ENCODE data around the gene MED13L. TPM values are rescaled to one million over a fixed set of nuclear protein-coding genes. Genes with fewer than 3 reads are reported as not detected.

MED13L gene
- total RNA-seq, 1 donor from 2014 or later: 97.7 TPM

GRCh38 chr12:116087399-116087798, 190.1 kb downstream of the MED13L start:
- H3K9me3 Mint-ChIP-seq: no peaks in the 10 kb centered on the region
- no peak overlapping the region for H3K4me3 Mint-ChIP-seq
- no peak overlapping the region for H3K27ac Mint-ChIP-seq
- peaks cover 26% of the 10 kb centered on the region for H3K36me3 Mint-ChIP-seq
- DNase-seq (ENCODE audit: extremely low spot score, unreplicated experiment): no peak
- peaks cover 22% of the 10 kb centered on the region for H3K4me1 Mint-ChIP-seq (ENCODE audit: unreplicated experiment)
- TF ChIP-seq CTCF (conservative IDR thresholded peaks at IDR 0.05): no peak
- H3K27me3 Mint-ChIP-seq: no peaks in the 10 kb centered on the region

DNA sequence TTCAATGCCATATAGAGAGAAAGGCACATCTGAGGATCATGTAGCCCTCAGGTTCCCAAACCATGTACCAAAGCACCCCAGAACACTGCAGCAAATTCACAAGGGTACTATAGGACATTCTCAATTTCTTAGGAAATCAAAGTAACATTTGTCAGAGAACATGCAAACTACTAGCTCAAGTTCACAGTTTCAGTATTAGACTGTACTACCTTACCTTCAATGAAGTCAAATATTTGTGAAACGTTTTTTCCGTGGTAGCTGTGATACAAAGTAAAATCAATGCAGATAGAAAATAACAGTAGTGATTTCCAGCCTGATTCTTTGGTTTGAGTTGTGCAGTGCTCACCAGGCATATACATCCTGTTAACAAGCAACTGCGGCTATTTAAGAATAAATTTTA, 197.1 kb downstream of the MED13L start:
- no peak for DNase-seq (ENCODE audit: extremely low spot score, unreplicated experiment)
- H3K36me3 Mint-ChIP-seq: peaks cover 4% of the 10 kb centered on the region
- H3K4me1 Mint-ChIP-seq (ENCODE audit: unreplicated experiment): peaks cover 7% of the 10 kb centered on the region
- H3K4me3 Mint-ChIP-seq: no peak overlapping the region
- no peaks in the 10 kb centered on the region for H3K9me3 Mint-ChIP-seq
- no peaks in the 10 kb centered on the region for H3K27me3 Mint-ChIP-seq
- no peak for TF ChIP-seq CTCF (conservative IDR thresholded peaks at IDR 0.05)
- H3K27ac Mint-ChIP-seq: no peak overlapping the region

DNA sequence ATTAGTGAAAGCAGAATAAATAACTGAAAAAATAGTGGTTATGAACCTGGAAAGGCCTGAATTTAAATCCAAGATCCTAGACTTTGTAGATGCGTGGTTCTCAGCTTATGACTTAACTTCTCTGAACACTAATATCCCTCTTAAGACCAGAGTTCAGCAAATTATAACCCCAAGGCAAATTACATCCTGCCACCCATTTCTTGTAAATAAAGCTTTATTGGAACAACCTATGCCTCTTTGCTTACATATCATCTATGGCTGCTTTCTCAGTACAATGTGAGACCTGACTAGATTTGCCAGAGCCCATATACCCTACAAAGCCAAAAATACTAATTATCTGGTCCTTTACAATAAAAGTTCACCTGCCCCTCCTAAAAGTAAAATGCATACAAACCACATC, 199.1 kb downstream of the MED13L start:
- no peak for DNase-seq (ENCODE audit: extremely low spot score, unreplicated experiment)
- H3K36me3 Mint-ChIP-seq: no peaks in the 10 kb centered on the region
- TF ChIP-seq CTCF (conservative IDR thresholded peaks at IDR 0.05): no peak
- no peak overlapping the region for H3K27ac Mint-ChIP-seq
- no peaks in the 10 kb centered on the region for H3K27me3 Mint-ChIP-seq
- H3K9me3 Mint-ChIP-seq: no peaks in the 10 kb centered on the region
- no peak overlapping the region for H3K4me3 Mint-ChIP-seq
- peaks cover 18% of the 10 kb centered on the region for H3K4me1 Mint-ChIP-seq (ENCODE audit: unreplicated experiment)

GRCh38 chr12:116077431-116077830, 200.1 kb downstream of the MED13L start:
- no peak overlapping the region for H3K4me3 Mint-ChIP-seq
- TF ChIP-seq CTCF (conservative IDR thresholded peaks at IDR 0.05): no peak
- peaks cover 18% of the 10 kb centered on the region for H3K4me1 Mint-ChIP-seq (ENCODE audit: unreplicated experiment)
- H3K9me3 Mint-ChIP-seq: no peaks in the 10 kb centered on the region
- H3K27ac Mint-ChIP-seq: no peak overlapping the region
- no peak for DNase-seq (ENCODE audit: extremely low spot score, unreplicated experiment)
- H3K36me3 Mint-ChIP-seq: no peaks in the 10 kb centered on the region
- H3K27me3 Mint-ChIP-seq: no peaks in the 10 kb centered on the region

GRCh38 chr12:116076399-116076798, 201.1 kb downstream of the MED13L start:
- Mint-ChIP-seq H3K4me1 (ENCODE audit: unreplicated experiment) (peaks cover 18% of the 10 kb centered on the region), H3K4me3 (no peak overlapping the region), H3K27me3 (no peaks in the 10 kb centered on the region), H3K27ac (no peak overlapping the region), H3K36me3 (no peaks in the 10 kb centered on the region), H3K9me3 (no peaks in the 10 kb centered on the region)
- TF ChIP-seq CTCF (conservative IDR thresholded peaks at IDR 0.05): no peak
- no peak for DNase-seq (ENCODE audit: extremely low spot score, unreplicated experiment)

- peaks cover 18% of the 10 kb centered on the region for H3K4me1 Mint-ChIP-seq (ENCODE audit: unreplicated experiment)
- no peak for TF ChIP-seq CTCF (conservative IDR thresholded peaks at IDR 0.05)
- no peak for DNase-seq (ENCODE audit: extremely low spot score, unreplicated experiment)
- H3K27me3 Mint-ChIP-seq: no peaks in the 10 kb centered on the region
- peak overlapping the region; percentile 42 for H3K4me3 Mint-ChIP-seq
- no peak overlapping the region for H3K27ac Mint-ChIP-seq
- H3K9me3 Mint-ChIP-seq: no peaks in the 10 kb centered on the region
- no peaks in the 10 kb centered on the region for H3K36me3 Mint-ChIP-seq
These were observed 202.8 kb downstream of the MED13L start for GRCh38 chr12:116074686-116075085.

Measured in type B pancreatic cell (in vitro differentiated cells).